ENCODE results near the gene YWHAG.

DNA sequence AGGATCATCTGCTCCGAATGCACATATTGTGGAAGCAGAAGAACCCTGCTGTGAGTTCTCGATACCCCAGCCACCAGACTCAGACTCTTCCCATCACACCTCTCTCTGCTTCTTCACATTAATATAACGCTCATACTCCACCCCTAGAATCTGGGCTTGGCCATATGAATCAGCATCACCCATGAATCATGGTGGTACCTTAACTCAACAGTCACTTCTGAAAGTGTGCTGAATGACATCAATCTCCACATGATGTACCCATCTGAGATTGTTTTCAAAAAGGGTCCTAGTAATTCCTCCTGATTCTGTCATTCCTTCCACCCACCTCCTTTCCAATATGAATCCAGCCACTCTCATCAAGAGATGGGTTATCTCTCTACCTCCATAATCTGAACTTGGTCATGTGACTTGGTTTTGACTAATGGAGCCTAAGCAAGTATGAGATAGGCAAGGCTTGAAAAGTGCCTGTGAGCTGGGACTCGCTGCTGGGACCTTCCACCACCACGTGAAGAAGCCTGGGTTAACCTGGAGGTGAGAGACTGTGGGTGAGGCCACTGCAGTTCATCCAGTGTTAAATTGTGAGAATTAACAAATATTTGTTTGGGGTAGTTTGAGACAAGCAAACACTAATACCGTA lies 15.4 kb downstream of the YWHAG start:
- TF ChIP-seq, protein P1, sequence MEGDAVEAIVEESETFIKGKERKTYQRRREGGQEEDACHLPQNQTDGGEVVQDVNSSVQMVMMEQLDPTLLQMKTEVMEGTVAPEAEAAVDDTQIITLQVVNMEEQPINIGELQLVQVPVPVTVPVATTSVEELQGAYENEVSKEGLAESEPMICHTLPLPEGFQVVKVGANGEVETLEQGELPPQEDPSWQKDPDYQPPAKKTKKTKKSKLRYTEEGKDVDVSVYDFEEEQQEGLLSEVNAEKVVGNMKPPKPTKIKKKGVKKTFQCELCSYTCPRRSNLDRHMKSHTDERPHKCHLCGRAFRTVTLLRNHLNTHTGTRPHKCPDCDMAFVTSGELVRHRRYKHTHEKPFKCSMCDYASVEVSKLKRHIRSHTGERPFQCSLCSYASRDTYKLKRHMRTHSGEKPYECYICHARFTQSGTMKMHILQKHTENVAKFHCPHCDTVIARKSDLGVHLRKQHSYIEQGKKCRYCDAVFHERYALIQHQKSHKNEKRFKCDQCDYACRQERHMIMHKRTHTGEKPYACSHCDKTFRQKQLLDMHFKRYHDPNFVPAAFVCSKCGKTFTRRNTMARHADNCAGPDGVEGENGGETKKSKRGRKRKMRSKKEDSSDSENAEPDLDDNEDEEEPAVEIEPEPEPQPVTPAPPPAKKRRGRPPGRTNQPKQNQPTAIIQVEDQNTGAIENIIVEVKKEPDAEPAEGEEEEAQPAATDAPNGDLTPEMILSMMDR (IDR thresholded peaks at IDR 0.05): no peak
- TF ChIP-seq POLR2AphosphoS5 (IDR thresholded peaks at IDR 0.05): no peak

Data from prostate gland (tissue), 2 donors.